ENCODE measurements around the gene TSHZ3. TPM values are rescaled to one million over a fixed set of nuclear protein-coding genes. Genes with fewer than 3 reads are reported as not detected.

The TSHZ3 gene
- total RNA-seq, 1 experiment from 2014 or later = 0.05 TPM

DNA sequence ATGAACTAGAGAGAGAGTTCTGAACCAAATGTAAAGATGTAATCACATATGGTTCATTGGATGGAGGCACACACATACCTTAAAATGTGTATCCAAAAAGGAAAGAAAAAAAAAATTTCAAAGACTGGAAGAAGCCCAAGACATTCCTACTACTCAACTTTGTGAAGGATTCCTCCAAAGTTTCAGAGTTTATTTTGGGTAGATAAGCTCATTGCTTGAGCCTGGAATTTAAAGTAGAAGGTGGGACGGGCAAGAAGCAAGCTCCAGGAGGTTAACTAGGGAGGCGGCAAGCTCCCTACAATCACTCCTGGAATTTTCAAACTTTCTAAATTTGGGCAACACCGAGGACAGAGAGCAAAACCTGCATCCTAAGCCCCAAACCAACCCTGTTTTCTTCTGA lies 1.9 kb downstream of the TSHZ3 start:
- TF ChIP-seq ZNF274 (IDR thresholded peaks at IDR 0.05; ENCODE audit: low read depth, low read length) = no peak
- no peak for TF ChIP-seq ZFX (IDR thresholded peaks at IDR 0.05)
- no peak for TF ChIP-seq EGR1 (IDR thresholded peaks at IDR 0.05; ENCODE audit: low read depth)
- no peak for TF ChIP-seq YY1 (IDR thresholded peaks at IDR 0.05; ENCODE audit: extremely low read depth, insufficient replicate concordance, low read depth, low read length)
- TF ChIP-seq JUND (IDR thresholded peaks at IDR 0.05) = no peak
- TF ChIP-seq EZH2 (IDR thresholded peaks at IDR 0.05) = no peak
- TF ChIP-seq ELF1 (IDR thresholded peaks at IDR 0.05; ENCODE audit: borderline replicate concordance, low read depth) = no peak
- TF ChIP-seq, protein P1, sequence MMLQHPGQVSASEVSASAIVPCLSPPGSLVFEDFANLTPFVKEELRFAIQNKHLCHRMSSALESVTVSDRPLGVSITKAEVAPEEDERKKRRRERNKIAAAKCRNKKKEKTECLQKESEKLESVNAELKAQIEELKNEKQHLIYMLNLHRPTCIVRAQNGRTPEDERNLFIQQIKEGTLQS (IDR thresholded peaks at IDR 0.05) = no peak
- TF ChIP-seq EZH2phosphoT487 (IDR thresholded peaks at IDR 0.05; ENCODE audit: borderline replicate concordance) = no peak
- TF ChIP-seq, protein P2, sequence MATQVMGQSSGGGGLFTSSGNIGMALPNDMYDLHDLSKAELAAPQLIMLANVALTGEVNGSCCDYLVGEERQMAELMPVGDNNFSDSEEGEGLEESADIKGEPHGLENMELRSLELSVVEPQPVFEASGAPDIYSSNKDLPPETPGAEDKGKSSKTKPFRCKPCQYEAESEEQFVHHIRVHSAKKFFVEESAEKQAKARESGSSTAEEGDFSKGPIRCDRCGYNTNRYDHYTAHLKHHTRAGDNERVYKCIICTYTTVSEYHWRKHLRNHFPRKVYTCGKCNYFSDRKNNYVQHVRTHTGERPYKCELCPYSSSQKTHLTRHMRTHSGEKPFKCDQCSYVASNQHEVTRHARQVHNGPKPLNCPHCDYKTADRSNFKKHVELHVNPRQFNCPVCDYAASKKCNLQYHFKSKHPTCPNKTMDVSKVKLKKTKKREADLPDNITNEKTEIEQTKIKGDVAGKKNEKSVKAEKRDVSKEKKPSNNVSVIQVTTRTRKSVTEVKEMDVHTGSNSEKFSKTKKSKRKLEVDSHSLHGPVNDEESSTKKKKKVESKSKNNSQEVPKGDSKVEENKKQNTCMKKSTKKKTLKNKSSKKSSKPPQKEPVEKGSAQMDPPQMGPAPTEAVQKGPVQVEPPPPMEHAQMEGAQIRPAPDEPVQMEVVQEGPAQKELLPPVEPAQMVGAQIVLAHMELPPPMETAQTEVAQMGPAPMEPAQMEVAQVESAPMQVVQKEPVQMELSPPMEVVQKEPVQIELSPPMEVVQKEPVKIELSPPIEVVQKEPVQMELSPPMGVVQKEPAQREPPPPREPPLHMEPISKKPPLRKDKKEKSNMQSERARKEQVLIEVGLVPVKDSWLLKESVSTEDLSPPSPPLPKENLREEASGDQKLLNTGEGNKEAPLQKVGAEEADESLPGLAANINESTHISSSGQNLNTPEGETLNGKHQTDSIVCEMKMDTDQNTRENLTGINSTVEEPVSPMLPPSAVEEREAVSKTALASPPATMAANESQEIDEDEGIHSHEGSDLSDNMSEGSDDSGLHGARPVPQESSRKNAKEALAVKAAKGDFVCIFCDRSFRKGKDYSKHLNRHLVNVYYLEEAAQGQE (IDR thresholded peaks at IDR 0.05; ENCODE audit: low read depth) = no peak
- no peak for TF ChIP-seq POLR2A (IDR thresholded peaks at IDR 0.05; ENCODE audit: borderline replicate concordance, extremely low read depth, insufficient read depth, insufficient read length)
- no peak for TF ChIP-seq SRF (IDR thresholded peaks at IDR 0.05; ENCODE audit: low read depth)
- TF ChIP-seq, protein P3, sequence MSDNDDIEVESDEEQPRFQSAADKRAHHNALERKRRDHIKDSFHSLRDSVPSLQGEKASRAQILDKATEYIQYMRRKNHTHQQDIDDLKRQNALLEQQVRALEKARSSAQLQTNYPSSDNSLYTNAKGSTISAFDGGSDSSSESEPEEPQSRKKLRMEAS (IDR thresholded peaks at IDR 0.05) = no peak
- no peak for ATAC-seq
- H3K27me3 ChIP-seq (ENCODE audit: insufficient read depth, low read length) = no peaks in the 10 kb centered on the region
- intact Hi-C loops (cut with micrococcal nuclease) = no loop called here
- BruUV-seq (replicated peaks) = no TSS peak
- no peaks in the 10 kb centered on the region for H3K4me1 ChIP-seq (ENCODE audit: control insufficient read depth in 1 of 2, insufficient read depth in 2 of 2, low read length in 2 of 2)
- H3K9me3 ChIP-seq (ENCODE audit: control insufficient read depth in 1 of 2, insufficient read depth in 1 of 2, low read depth in 1 of 2, low read length in 2 of 2) = peaks cover 5 to 19% of the 10 kb centered on the region in 2 experiments; a peak in 2 of 4 replicates
- H3K36me3 ChIP-seq (ENCODE audit: control insufficient read depth in 1 of 2, insufficient read depth in 2 of 2, low read length in 2 of 2) = no peaks in the 10 kb centered on the region
- ChIA-PET POLR2A (no interaction called here), CTCF (no interaction called here), RAD21 (ENCODE audit: low non-redundant PET in 1 of 2, low total read pairs in 2 of 2, uncharacterized antibody in 2 of 2, unreplicated experiment in 2 of 2) (no interaction called here)
- H3K4me2 ChIP-seq (ENCODE audit: low read length) = no peak overlapping the region
- H2AFZ ChIP-seq (ENCODE audit: low read depth, low read length, poor library complexity, severe bottlenecking) = no peak overlapping the region
- H3K9me2 ChIP-seq (ENCODE audit: insufficient read depth) = no peaks in the 10 kb centered on the region
- H3K79me2 ChIP-seq (ENCODE audit: insufficient read depth, low read length) = no peaks in the 10 kb centered on the region
- no peak overlapping the region for H3K4me3 ChIP-seq (replicated peaks in 1 of 2; ENCODE audit: low read depth in 1 of 2, low read length in 2 of 2)
- no peaks in the 10 kb centered on the region for H4K20me1 ChIP-seq (ENCODE audit: insufficient read depth)
- no peak overlapping the region for H3K27ac ChIP-seq (ENCODE audit: low read depth, low read length)
- no peak for DNase-seq (ENCODE audit: low read depth, low spot score)
- H3K9ac ChIP-seq (ENCODE audit: low read length) = no peak overlapping the region

All from HCT116 (cell line).